Neural progenitor cell (in vitro differentiated cells): ENCODE measurements around the gene ADAMTS18. TPM values are rescaled to one million over a fixed set of nuclear protein-coding genes. Genes with fewer than 3 reads are reported as not detected.

Source experiments
- DNase-seq: peaks from one replicate; pipeline ENCODE4 v3.0.0-alpha.2; 2016; ENCODE audit warnings: low spot score
- H2AFZ ChIP-seq: fragments of 200-600 bp; sonication (generic); replicated peaks from 2 replicates; pipeline ENCODE4 v1.6.1; 2016; ENCODE audit warnings: antibody characterized with exemption
- H3F3A ChIP-seq: fragments of 200-600 bp; sonication (generic); 2 replicates; pipeline ENCODE4 v1.6.1; 2016; ENCODE audit warnings: antibody characterized with exemption, low read depth
- H3K27ac ChIP-seq: fragments of 200-600 bp; sonication (generic); 2 replicates; pipeline ENCODE4 v1.5.1; 2016; ENCODE audit warnings: mild to moderate bottlenecking
- H3K27me3 ChIP-seq: fragments of 200-600 bp; sonication (generic); 2 replicates; pipeline ENCODE4 v1.6.1; 2016; ENCODE audit warnings: mild to moderate bottlenecking, moderate library complexity
- H3K36me3 ChIP-seq: fragments of 200-600 bp; sonication (generic); 2 replicates; pipeline ENCODE4 v1.5.1; 2016
- H3K4me1 ChIP-seq: fragments of 200-600 bp; sonication (generic); 2 replicates; pipeline ENCODE4 v1.6.1; 2016; ENCODE audit warnings: mixed run types
- H3K4me2 ChIP-seq: fragments of 200-600 bp; sonication (generic); 2 replicates; pipeline ENCODE4 v1.6.1; 2016
- H3K4me3 ChIP-seq: fragments of 200-600 bp; sonication (generic); 2 replicates; pipeline ENCODE4 v1.5.1; 2016
- H3K79me2 ChIP-seq: fragments of 200-600 bp; sonication (generic); 2 replicates; pipeline ENCODE4 v1.6.1; 2016; ENCODE audit warnings: low read depth
- H3K9ac ChIP-seq: fragments of 200-600 bp; sonication (generic); 2 replicates; pipeline ENCODE4 v1.6.1; 2016
- H3K9me3 ChIP-seq: fragments of 200-600 bp; sonication (generic); 2 replicates; pipeline ENCODE4 v1.5.1; 2016; ENCODE audit warnings: low read depth
- H4K20me1 ChIP-seq: fragments of 200-600 bp; sonication (generic); 2 replicates; pipeline ENCODE4 v1.6.1; 2016; ENCODE audit warnings: low read depth
- H3K27ac Mint-ChIP-seq: 3 replicates; pipeline ENCODE4 v1.8.0; 2021; ENCODE audit warnings: mixed read lengths
- H3K27me3 Mint-ChIP-seq: 2 replicates; pipeline ENCODE4 v1.8.0; 2022; ENCODE audit warnings: low read depth, mild to moderate bottlenecking, inconsistent platforms, moderate library complexity, mixed read lengths; ENCODE audit not compliant: insufficient read depth
- H3K36me3 Mint-ChIP-seq: 3 replicates; pipeline ENCODE4 v1.8.0; 2021; ENCODE audit warnings: mixed read lengths
- H3K4me1 Mint-ChIP-seq: 3 replicates; pipeline ENCODE4 v1.8.0; 2021; ENCODE audit warnings: mixed read lengths
- H3K4me3 Mint-ChIP-seq: 3 replicates; pipeline ENCODE4 v1.8.0; 2021; ENCODE audit warnings: mild to moderate bottlenecking, moderate library complexity, mixed read lengths
- H3K9me3 Mint-ChIP-seq: 3 replicates; pipeline ENCODE4 v1.8.0; 2020; ENCODE audit warnings: mixed read lengths
- CTCF ChIP-seq: fragments of 200-600 bp; sonication (generic); IDR thresholded peaks from 2 replicates; pipeline ENCODE4 v1.5.1; 2017; ENCODE audit warnings: antibody characterized with exemption, mild to moderate bottlenecking
- EZH2 ChIP-seq: fragments of 200-600 bp; sonication (generic); IDR thresholded peaks from 2 replicates; pipeline ENCODE4 v1.6.1; 2017; ENCODE audit warnings: antibody characterized with exemption, mild to moderate bottlenecking, moderate library complexity
- EZH2phosphoT487 ChIP-seq: fragments of 200-600 bp; sonication (generic); IDR thresholded peaks from 2 replicates; pipeline ENCODE4 v1.6.1; 2017; ENCODE audit warnings: antibody characterized with exemption
- total RNA-seq: library from RNA; depleted of rRNA; stranded (reverse); fragments of >200 nt; gene quantifications from 2 replicates; pipeline ENCODE4 v1.2.3, GENCODE V29; 2015; ENCODE audit warnings: low replicate concordance

Gene ADAMTS18
- total RNA-seq, 1 donor from 2014 or later: 1.9 TPM

DNA sequence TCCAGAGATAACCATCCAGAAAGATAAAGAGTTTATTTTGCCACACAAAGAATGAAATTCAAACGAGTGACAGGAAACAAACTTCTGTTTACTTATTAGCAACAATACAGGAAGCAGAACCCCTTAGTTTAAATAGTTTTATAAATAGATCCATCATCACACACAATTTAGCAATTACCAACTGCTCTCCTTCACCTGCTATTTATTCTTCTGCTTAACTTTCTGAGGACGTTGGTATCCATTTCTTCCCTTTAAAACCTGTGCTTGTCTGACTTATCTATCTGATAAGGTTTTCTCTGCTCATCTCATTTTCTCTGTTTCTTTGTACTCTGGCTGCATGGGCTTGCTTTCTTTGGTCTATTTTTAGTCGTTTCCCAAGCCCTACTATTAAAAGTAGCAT lies 4.3 kb upstream of the ADAMTS18 start:
- H3F3A ChIP-seq: peaks cover 15% of the 10 kb centered on the region
- Mint-ChIP-seq H3K9me3 (no peaks in the 10 kb centered on the region), H3K4me3 (no peak overlapping the region), H3K27ac (no peak overlapping the region), H3K36me3 (no peaks in the 10 kb centered on the region), H3K27me3 (peaks cover 19% of the 10 kb centered on the region), H3K4me1 (peaks cover 26% of the 10 kb centered on the region)
- peaks cover 31% of the 10 kb centered on the region for H3K4me1 ChIP-seq
- H2AFZ ChIP-seq: no peak overlapping the region
- H3K27ac ChIP-seq: no peak overlapping the region
- TF ChIP-seq EZH2phosphoT487: no peak
- no peak for TF ChIP-seq CTCF
- no peak for TF ChIP-seq EZH2
- DNase-seq: no peak
- peaks cover 12% of the 10 kb centered on the region for H4K20me1 ChIP-seq
- no peaks in the 10 kb centered on the region for H3K79me2 ChIP-seq
- H3K36me3 ChIP-seq: no peaks in the 10 kb centered on the region
- no peaks in the 10 kb centered on the region for H3K9me3 ChIP-seq
- H3K9ac ChIP-seq: no peak overlapping the region
- H3K27me3 ChIP-seq: peaks cover 46% of the 10 kb centered on the region
- H3K4me3 ChIP-seq: no peak overlapping the region
- no peak overlapping the region for H3K4me2 ChIP-seq

- TF ChIP-seq CTCF (peak; percentile 66), EZH2 (no peak), EZH2phosphoT487 (no peak)
These were observed 3.0 kb upstream of the ADAMTS18 start for GRCh38 chr16:77437859-77438258.

DNA sequence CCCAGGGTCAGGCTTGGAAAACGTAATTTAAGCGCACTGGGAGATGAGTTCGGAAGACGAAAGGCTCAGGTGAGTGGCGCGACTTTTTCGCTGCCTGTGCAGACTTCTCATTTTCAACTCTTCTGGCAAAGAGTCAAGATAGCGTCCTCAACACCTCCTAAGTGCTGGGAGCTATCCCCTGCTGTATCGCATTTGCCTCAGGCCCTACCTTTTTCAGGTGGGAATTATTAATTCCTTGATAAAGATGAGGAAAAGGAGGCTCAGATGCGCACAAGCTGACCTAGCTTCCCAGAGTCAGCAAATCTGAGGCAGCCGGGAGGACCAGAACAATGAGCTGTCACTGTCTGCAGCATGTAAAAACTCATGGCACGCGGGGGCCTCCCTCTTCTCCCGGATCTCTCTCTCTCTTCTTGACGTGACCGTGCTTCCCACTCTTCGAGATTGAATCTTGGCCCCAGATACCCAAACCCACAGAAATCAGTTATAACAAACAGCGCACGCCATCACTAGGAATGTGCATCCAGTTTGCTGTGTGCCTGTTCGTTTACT lies 512 bp upstream of the ADAMTS18 start:
- H3K27ac Mint-ChIP-seq: no peak overlapping the region
- peak overlapping the region; percentile 99 for H3K4me2 ChIP-seq
- TF ChIP-seq CTCF (no peak), EZH2phosphoT487 (peak; percentile 19), EZH2 (peak; percentile 10)
- H3K4me3 ChIP-seq: peak overlapping the region; percentile 78
- DNase-seq: peak; percentile 37
- H3K27ac ChIP-seq: no peak overlapping the region
- no peaks in the 10 kb centered on the region for H3K9me3 Mint-ChIP-seq
- H3K27me3 Mint-ChIP-seq: peaks cover 43% of the 10 kb centered on the region
- H3K27me3 ChIP-seq: peaks cover 83% of the 10 kb centered on the region
- no peak overlapping the region for H2AFZ ChIP-seq
- H3K4me3 Mint-ChIP-seq: peak overlapping the region; percentile 82
- peaks cover 2% of the 10 kb centered on the region for H3K36me3 Mint-ChIP-seq
- H3K4me1 ChIP-seq: peaks cover 27% of the 10 kb centered on the region
- H3K36me3 ChIP-seq: no peaks in the 10 kb centered on the region
- no peaks in the 10 kb centered on the region for H3K79me2 ChIP-seq
- H4K20me1 ChIP-seq: peaks cover 14% of the 10 kb centered on the region
- no peaks in the 10 kb centered on the region for H3K9me3 ChIP-seq
- H3K4me1 Mint-ChIP-seq: peaks cover 43% of the 10 kb centered on the region
- H3F3A ChIP-seq: peaks cover 15% of the 10 kb centered on the region
- no peak overlapping the region for H3K9ac ChIP-seq

More at GRCh38 chr16:77437859-77438258, 3.0 kb upstream of the ADAMTS18 start:
- no peak overlapping the region for H3K4me2 ChIP-seq
- no peaks in the 10 kb centered on the region for H3K36me3 Mint-ChIP-seq
- peaks cover 31% of the 10 kb centered on the region for H3K27me3 Mint-ChIP-seq
- H3K4me3 Mint-ChIP-seq: no peak overlapping the region
- H3K27ac Mint-ChIP-seq: no peak overlapping the region
- no peaks in the 10 kb centered on the region for H3K79me2 ChIP-seq
- H3F3A ChIP-seq: peaks cover 15% of the 10 kb centered on the region
- H4K20me1 ChIP-seq: peaks cover 14% of the 10 kb centered on the region
- H3K9me3 Mint-ChIP-seq: no peaks in the 10 kb centered on the region
- DNase-seq: peak; percentile 48
- no peak overlapping the region for H3K9ac ChIP-seq
- H3K9me3 ChIP-seq: no peaks in the 10 kb centered on the region
- H3K4me3 ChIP-seq: no peak overlapping the region
- H3K4me1 ChIP-seq: peaks cover 27% of the 10 kb centered on the region
- H3K4me1 Mint-ChIP-seq: peaks cover 30% of the 10 kb centered on the region
- H3K27me3 ChIP-seq: peaks cover 58% of the 10 kb centered on the region
- H3K36me3 ChIP-seq: no peaks in the 10 kb centered on the region
- H2AFZ ChIP-seq: no peak overlapping the region
- no peak overlapping the region for H3K27ac ChIP-seq
